GM12801 (cell line): ENCODE results near the gene CFI.

Experiments used
- TF ChIP-seq, protein P1 (sequence below): IDR thresholded peaks from one replicate; pipeline ENCODE4 v1.5.1; 2011; ENCODE audit warnings: control low read depth; ENCODE audit not compliant: insufficient read length; ENCODE audit errors: extremely low read depth

CFI gene

DNA sequence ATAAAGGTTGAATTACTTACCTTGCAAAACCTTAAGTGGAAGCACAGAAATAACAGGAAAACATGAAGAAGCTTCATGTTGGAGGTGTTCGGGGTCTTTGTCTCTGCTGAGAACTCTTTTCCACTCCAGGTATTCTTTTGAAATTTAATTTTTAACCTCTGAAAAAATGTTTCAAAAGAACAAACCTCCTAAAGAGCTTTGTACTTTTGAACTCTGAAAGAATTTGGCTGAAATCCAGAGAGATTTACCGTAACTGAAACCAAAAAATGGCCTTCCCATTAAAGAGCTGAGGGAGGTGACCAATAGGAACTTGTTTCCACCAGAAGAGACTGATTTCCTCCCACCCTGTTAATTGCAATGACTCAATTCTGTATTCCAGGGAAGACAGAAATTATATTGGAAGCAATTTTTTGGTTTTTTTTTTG, at the start of gene CFI:
Gene CFI (minus strand): TSS at position 105 of the 425 bp plus-strand sequence. CDS start 28 bp downstream, at position 77.
- TF ChIP-seq, protein P1, sequence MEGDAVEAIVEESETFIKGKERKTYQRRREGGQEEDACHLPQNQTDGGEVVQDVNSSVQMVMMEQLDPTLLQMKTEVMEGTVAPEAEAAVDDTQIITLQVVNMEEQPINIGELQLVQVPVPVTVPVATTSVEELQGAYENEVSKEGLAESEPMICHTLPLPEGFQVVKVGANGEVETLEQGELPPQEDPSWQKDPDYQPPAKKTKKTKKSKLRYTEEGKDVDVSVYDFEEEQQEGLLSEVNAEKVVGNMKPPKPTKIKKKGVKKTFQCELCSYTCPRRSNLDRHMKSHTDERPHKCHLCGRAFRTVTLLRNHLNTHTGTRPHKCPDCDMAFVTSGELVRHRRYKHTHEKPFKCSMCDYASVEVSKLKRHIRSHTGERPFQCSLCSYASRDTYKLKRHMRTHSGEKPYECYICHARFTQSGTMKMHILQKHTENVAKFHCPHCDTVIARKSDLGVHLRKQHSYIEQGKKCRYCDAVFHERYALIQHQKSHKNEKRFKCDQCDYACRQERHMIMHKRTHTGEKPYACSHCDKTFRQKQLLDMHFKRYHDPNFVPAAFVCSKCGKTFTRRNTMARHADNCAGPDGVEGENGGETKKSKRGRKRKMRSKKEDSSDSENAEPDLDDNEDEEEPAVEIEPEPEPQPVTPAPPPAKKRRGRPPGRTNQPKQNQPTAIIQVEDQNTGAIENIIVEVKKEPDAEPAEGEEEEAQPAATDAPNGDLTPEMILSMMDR: no peak

DNA sequence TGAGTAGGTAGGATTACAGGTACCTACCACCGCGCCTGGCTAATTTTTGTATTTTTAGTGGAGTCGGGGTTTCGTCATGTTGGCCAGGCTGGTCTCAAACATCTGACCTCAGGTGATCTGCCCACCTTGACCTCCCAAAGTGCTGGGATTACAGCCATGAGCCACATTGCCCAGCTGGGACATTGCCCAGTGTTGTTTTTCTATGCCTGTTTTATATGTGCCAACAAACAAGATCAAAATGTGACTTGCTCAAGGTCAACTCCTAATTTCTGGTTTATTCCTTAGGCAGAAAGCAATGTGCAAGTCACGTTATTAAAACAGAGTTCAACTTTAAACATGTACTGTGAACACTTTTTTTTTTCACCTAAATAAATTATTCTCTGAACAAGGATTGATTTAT, 48.8 kb upstream of the CFI start:
- TF ChIP-seq, protein P1: no peak

DNA sequence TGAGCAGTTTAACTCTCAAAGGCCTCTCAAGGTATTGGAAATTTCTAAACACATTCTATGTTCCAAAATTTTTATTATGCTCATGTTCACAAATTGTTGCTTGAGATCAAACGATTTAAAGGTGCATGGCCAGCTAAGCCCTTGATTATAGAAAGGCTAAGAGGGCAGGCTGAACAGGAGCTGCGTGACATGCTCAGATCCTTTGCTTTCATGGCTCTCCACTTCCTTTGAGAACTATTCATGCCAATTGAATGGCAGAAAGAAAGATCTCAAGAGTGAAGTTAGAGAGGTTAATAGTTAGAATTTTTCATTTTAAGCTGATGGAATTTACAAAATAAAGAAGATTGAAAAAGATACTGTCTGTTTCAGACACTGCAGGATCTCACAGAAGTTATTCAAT, 46.7 kb upstream of the CFI start:
- TF ChIP-seq, protein P1: no peak

DNA sequence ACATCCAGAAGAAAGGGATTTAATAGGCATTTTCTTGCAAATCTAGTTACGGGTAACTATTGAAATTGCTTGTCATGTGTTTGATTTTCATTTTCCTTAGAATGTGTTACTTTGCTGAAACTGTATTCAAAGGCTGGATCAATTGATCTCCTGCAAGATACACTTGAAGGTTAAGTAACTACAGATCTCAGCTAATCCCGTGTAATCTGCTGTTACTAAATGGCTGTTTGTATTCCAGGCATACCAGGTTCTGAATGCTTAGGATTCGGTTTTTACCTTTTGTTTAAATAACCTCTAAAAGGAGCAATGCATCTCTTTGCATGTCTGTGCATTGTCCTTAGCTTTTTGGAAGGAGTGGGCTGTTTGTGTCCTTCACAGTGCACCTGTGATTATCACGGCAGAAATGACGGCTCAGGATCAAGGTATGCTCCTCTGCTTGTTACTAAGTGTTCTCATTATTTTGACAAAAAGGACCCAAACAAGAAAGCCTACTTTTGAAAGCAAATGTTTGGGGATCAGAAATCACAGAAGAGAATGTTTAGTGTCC, 46.2 kb upstream of the CFI start, which contains the start of gene LRIT3:
Gene LRIT3 (plus strand): TSS at position 212 of the 547 bp plus-strand sequence. CDS start 95 bp downstream, at position 307.
- TF ChIP-seq, protein P1: no peak

DNA sequence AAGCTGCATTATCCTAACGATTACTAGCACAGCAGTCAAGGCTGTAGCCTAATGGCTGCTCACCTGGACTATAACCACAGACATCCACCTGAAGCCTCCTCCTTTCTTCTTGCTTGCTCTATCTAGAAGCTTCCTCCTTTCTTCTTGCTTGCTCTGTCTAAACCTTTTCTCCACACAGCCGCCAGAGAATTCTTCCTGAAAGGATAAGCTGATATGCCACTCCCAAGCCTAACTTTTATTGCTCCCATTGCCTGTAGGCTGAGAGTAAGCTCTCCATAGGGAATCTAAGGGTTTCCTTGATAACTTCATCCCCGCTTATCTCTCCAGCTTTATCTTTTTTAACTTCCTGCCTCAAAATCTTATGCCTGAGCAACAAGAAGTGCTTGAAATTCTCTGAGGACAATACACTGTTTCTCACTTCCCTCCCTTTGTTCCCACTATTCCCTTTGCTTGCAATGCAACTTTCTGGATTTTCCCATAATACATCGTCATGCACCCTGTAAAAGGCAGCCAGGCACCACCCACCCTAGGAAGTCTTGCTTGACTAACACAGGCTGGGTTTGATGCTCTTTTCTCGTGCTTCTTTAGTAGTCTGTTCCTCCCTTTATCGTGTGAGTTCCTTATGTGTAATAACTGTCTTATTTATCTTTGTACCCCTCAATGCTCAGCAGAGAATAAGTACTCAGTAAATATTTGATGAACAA, 44.7 kb upstream of the CFI start:
- TF ChIP-seq, protein P1: no peak

DNA sequence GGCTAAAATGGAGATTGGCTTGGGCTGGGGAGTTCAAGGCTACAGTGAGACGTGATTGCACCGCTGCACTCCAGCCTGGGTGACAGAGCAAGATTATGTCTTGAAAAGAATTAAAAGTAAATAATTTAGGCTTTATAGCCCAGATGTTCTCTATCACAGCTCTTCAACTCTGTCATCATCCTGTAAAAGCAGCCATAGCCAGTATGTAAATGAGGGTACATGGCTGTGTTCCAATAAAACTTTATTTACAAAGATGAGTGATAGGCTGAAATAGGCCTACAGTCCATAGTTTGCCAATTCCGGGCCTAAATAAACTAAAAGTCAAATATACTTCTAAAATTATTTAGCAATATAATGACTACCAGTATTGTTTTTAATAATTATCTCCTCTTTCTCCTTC, 35.2 kb upstream of the CFI start:
- TF ChIP-seq, protein P1: no peak

DNA sequence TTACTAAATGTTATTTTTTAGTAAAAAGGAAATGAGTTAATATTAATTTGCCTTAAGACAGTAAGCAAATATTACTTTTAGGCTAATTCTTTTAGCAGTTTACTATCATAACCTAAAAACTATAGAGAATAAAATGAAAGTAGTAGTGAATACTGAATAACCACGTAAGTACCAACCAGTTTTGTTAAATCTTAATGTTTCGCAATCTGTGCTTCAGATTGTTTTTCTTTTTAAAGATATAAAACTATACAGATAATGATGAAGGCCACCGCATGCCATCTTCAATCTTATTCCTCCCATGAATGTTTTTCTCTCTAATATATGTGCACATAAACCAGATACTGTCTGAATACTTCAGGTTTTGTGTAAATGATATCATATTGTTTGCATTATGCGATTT, 32.0 kb upstream of the CFI start:
- TF ChIP-seq, protein P1: no peak
